ENCODE data around the gene IFI6.

DNA sequence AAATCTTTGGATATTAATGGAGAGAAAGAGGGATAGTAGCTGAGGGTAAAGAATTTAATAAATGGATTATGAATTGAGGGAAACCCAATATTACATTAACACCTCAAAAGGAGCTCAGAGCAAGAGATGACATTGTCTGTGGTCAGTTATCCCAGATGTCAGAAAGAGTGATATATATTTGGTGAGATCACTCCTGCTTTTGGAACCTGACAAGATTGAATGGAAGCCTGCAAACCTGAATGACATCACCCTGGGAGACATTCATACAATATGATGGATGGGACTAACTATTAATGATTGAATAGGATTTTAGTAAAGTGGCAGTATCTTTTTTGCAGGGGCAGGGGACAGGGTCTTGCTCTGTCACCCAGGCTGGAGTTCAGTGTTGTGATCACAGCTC, 6.8 kb upstream of the IFI6 start:
- no peak for TF ChIP-seq EP300 (IDR thresholded peaks at IDR 0.05; ENCODE audit: low read depth)
- no peak for TF ChIP-seq POLR2AphosphoS5 (IDR thresholded peaks at IDR 0.05)
- TF ChIP-seq, protein P1, sequence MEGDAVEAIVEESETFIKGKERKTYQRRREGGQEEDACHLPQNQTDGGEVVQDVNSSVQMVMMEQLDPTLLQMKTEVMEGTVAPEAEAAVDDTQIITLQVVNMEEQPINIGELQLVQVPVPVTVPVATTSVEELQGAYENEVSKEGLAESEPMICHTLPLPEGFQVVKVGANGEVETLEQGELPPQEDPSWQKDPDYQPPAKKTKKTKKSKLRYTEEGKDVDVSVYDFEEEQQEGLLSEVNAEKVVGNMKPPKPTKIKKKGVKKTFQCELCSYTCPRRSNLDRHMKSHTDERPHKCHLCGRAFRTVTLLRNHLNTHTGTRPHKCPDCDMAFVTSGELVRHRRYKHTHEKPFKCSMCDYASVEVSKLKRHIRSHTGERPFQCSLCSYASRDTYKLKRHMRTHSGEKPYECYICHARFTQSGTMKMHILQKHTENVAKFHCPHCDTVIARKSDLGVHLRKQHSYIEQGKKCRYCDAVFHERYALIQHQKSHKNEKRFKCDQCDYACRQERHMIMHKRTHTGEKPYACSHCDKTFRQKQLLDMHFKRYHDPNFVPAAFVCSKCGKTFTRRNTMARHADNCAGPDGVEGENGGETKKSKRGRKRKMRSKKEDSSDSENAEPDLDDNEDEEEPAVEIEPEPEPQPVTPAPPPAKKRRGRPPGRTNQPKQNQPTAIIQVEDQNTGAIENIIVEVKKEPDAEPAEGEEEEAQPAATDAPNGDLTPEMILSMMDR (IDR thresholded peaks at IDR 0.05) = no peak
